ENCODE data around the gene ETV5. TPM values are rescaled to one million over a fixed set of nuclear protein-coding genes. Genes with fewer than 3 reads are reported as not detected.

ETV5 gene
- total RNA-seq, 3 donors from 2014 or later (not counting 1 experiment from before 2014, with no cell fraction given): 3.0 to 5.3 (median 4.6) TPM

DNA sequence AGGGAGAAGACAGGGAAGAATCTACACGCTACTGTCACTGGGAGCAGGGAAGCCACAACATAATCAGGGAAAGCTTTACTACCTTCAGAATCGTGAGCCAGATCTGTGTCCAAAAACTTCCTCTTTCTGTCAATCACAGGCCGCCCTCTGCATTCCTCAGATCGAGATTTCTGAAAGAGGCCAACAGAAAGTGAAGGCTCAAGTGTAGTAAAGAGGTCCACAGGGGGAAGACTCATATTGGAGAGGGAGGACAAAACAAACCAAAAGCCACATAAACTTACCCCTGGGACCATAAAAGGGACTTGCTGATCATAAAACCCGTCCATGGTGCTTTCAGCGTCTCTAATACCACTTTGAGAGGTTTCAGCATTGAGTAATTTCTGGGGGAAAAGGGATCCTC is 3.3 kb downstream of the ETV5 start:
- no peaks in the 10 kb centered on the region for H3K36me3 Mint-ChIP-seq

DNA sequence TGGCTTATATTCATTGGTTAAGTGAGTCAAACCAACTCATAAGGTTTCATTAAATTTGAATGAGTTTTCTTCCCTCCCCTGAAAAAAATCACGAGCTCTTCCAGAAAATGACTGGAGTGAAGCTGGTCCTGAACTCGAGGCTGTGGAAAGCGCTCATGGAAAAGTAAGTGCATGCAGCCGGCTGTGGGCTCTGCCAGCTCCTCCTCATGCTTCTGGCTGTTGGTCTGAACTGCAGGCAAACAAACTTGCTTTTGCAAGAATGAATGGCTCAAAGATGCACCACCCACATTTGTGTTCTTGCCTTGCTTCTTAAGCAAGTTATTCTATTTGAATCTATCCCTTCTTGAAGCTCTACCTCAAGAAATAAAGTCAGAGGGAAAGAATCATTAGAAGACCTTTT is 6.2 kb downstream of the ETV5 start:
- Histone ChIP-seq H3K36me3 (ENCODE audit: control insufficient read depth, insufficient read depth, low read length) (no peaks in the 10 kb centered on the region), H3K4me1 (ENCODE audit: control insufficient read depth, insufficient read depth, low read length) (peaks cover 9% of the 10 kb centered on the region), H3K27ac (ENCODE audit: low read length) (no peak overlapping the region), H3K27me3 (ENCODE audit: control insufficient read depth, insufficient read depth, low read length) (peaks cover 28% of the 10 kb centered on the region), H3K4me3 (ENCODE audit: low read length) (no peak overlapping the region), H3K9me3 (ENCODE audit: control insufficient read depth, insufficient read depth, low read length) (no peaks in the 10 kb centered on the region)
- peaks cover 9 to 14% of the 10 kb centered on the region in 2 donors for H3K4me1 Mint-ChIP-seq
- no peak overlapping the region for H3K4me3 Mint-ChIP-seq
- WGBS (ENCODE audit: insufficient coverage): 90% methylated on average over 4 of the region's 4 CpGs
- H3K27ac Mint-ChIP-seq: no peak overlapping the region
- DNase-seq: no peak
- no peaks in the 10 kb centered on the region for H3K9me3 Mint-ChIP-seq
- H3K27me3 Mint-ChIP-seq (ENCODE audit: low read depth in 2 of 2): peaks cover 39 to 58% of the 10 kb centered on the region in 2 donors
- intact Hi-C loops (cut with micrococcal nuclease): no loop called here
- no peak for ATAC-seq
- no peaks in the 10 kb centered on the region for H3K36me3 Mint-ChIP-seq
- TF ChIP-seq, protein P1, sequence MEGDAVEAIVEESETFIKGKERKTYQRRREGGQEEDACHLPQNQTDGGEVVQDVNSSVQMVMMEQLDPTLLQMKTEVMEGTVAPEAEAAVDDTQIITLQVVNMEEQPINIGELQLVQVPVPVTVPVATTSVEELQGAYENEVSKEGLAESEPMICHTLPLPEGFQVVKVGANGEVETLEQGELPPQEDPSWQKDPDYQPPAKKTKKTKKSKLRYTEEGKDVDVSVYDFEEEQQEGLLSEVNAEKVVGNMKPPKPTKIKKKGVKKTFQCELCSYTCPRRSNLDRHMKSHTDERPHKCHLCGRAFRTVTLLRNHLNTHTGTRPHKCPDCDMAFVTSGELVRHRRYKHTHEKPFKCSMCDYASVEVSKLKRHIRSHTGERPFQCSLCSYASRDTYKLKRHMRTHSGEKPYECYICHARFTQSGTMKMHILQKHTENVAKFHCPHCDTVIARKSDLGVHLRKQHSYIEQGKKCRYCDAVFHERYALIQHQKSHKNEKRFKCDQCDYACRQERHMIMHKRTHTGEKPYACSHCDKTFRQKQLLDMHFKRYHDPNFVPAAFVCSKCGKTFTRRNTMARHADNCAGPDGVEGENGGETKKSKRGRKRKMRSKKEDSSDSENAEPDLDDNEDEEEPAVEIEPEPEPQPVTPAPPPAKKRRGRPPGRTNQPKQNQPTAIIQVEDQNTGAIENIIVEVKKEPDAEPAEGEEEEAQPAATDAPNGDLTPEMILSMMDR (IDR thresholded peaks at IDR 0.05): no peak

More for the DNA sequence above, 3.3 kb downstream of the ETV5 start:
- TF ChIP-seq, protein P1 (IDR thresholded peaks at IDR 0.05): no peak
- WGBS (ENCODE audit: insufficient coverage): 64% methylated on average over 5 of the region's 6 CpGs
- H3K9me3 Mint-ChIP-seq: no peaks in the 10 kb centered on the region
- Histone ChIP-seq H3K27ac (ENCODE audit: low read length) (no peak overlapping the region), H3K4me3 (ENCODE audit: low read length) (no peak overlapping the region), H3K36me3 (ENCODE audit: control insufficient read depth, insufficient read depth, low read length) (no peaks in the 10 kb centered on the region), H3K9me3 (ENCODE audit: control insufficient read depth, insufficient read depth, low read length) (no peaks in the 10 kb centered on the region), H3K27me3 (ENCODE audit: control insufficient read depth, insufficient read depth, low read length) (peaks cover 30% of the 10 kb centered on the region), H3K4me1 (ENCODE audit: control insufficient read depth, insufficient read depth, low read length) (peaks cover 27% of the 10 kb centered on the region)
- peaks cover 33 to 34% of the 10 kb centered on the region in 2 donors for H3K4me1 Mint-ChIP-seq
- H3K27me3 Mint-ChIP-seq (ENCODE audit: low read depth in 2 of 2): peaks cover 34 to 36% of the 10 kb centered on the region in 2 donors
- intact Hi-C loops (cut with micrococcal nuclease): loop anchor here (5.0 kb wide), 1 partner anchor 1032 kb away; the partner anchor contains the start of gene RPL39L
- no peak overlapping the region for H3K4me3 Mint-ChIP-seq
- ATAC-seq: no peak
- DNase-seq: no peak
- no peak overlapping the region for H3K27ac Mint-ChIP-seq

DNA sequence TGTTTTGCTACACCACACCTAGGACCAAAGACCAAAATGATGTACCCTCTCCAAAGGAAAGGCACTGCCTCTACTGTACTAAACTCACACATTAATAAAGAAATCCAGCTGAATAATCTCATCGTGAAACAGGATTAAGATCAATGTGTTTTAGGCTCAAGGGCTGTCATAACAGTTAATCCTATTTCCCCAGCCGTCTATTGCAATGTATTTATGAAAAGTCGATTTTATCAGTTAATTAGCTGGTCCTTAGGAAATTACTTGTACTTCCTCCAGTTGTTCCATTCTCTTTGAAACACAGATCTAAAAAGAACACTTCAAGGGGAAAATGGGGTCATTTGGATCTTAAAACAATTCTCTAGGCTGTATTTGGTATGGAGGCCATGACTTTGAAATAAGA is 8.5 kb downstream of the ETV5 start:
- Mint-ChIP-seq H3K4me3 (no peak overlapping the region), H3K36me3 (no peaks in the 10 kb centered on the region), H3K4me1 (peaks cover 0 to 12% of the 10 kb centered on the region in 2 donors), H3K27ac (no peak overlapping the region), H3K27me3 (ENCODE audit: low read depth in 2 of 2) (peaks cover 40 to 62% of the 10 kb centered on the region in 2 donors), H3K9me3 (no peaks in the 10 kb centered on the region)
- intact Hi-C loops (cut with micrococcal nuclease): no loop called here
- TF ChIP-seq, protein P1 (IDR thresholded peaks at IDR 0.05): no peak
- Histone ChIP-seq H3K9me3 (ENCODE audit: control insufficient read depth, insufficient read depth, low read length) (no peaks in the 10 kb centered on the region), H3K27me3 (ENCODE audit: control insufficient read depth, insufficient read depth, low read length) (peaks cover 22% of the 10 kb centered on the region), H3K36me3 (ENCODE audit: control insufficient read depth, insufficient read depth, low read length) (no peaks in the 10 kb centered on the region), H3K4me1 (ENCODE audit: control insufficient read depth, insufficient read depth, low read length) (peaks cover 9% of the 10 kb centered on the region), H3K4me3 (ENCODE audit: low read length) (no peak overlapping the region), H3K27ac (ENCODE audit: low read length) (no peak overlapping the region)
- ATAC-seq (no peak), DNase-seq (no peak)
- WGBS (ENCODE audit: insufficient coverage): 92% methylated on average over 2 of the region's 3 CpGs

DNA sequence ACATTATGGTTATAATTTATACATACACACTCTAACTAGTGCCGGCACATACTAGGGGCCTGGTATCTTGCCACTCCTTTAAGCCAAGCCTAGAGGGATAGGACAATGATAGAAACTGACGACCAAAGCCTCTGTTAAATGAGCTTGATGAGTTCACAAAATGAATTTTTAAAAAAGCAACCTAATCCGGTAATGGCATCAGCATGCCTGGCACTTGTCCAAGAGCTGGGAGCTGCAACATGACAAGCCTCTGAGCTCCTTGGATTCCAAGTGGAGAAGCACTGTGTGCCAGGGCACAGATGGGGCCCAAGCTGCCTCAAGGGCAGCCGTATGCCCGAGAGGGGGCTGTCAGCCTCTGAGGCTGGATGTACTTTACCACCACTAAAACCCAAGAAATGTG is 9.7 kb downstream of the ETV5 start:
- peaks cover 22% of the 10 kb centered on the region for H3K27me3 ChIP-seq (ENCODE audit: control insufficient read depth, insufficient read depth, low read length)
- Mint-ChIP-seq H3K9me3 (no peaks in the 10 kb centered on the region), H3K27me3 (ENCODE audit: low read depth in 2 of 2) (peaks cover 39 to 71% of the 10 kb centered on the region in 2 donors), H3K27ac (no peak overlapping the region), H3K4me1 (peaks cover 0 to 12% of the 10 kb centered on the region in 2 donors), H3K36me3 (no peaks in the 10 kb centered on the region), H3K4me3 (no peak overlapping the region)
- TF ChIP-seq, protein P1 (IDR thresholded peaks at IDR 0.05): no peak
- intact Hi-C loops (cut with micrococcal nuclease): no loop called here
- 95% methylated on average over 5 of the region's 5 CpGs for WGBS (ENCODE audit: insufficient coverage)
- DNase-seq (no peak), ATAC-seq (no peak)
- H3K27ac ChIP-seq (ENCODE audit: low read length): no peak overlapping the region
- H3K9me3 ChIP-seq (ENCODE audit: control insufficient read depth, insufficient read depth, low read length): no peaks in the 10 kb centered on the region
- peaks cover 9% of the 10 kb centered on the region for H3K4me1 ChIP-seq (ENCODE audit: control insufficient read depth, insufficient read depth, low read length)
- H3K36me3 ChIP-seq (ENCODE audit: control insufficient read depth, insufficient read depth, low read length): no peaks in the 10 kb centered on the region
- no peak overlapping the region for H3K4me3 ChIP-seq (ENCODE audit: low read length)

All from natural killer cell (primary cell).